Measurements from ENCODE around the gene FOXN1. TPM values are rescaled to one million over a fixed set of nuclear protein-coding genes. Genes with fewer than 3 reads are reported as not detected.
A peak's percentile ranks its signal among the peaks of the same experiment; 100 is the strongest.

The FOXN1 gene
- total RNA-seq, 4 donors from 2014 or later, result not detected

DNA sequence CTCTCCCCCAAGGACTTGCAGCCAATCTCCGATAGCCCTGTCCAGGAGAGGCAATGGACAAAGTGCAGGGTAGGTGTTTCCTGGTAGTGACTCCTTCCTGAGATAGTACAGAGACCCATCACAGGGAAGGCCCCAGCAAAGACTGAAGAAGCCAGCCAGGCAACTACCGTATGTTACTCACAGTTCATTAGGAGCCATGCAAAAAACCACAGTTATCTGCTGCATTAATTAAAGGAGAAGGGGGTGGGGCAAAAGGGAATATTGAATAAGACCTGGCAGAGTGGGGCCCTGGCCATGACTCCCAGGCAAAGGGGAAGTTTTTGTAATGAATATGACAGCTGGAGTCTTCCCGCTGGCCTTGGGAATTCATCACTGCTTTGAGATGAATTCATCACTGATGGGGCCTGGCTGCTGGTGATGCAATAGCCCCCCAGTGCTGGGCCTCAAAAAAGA is 35.2 kb upstream of the FOXN1 start:
- no peaks in the 10 kb centered on the region for H3K36me3 ChIP-seq
- no peaks in the 10 kb centered on the region for H3K27me3 ChIP-seq
- DNase-seq (ENCODE audit: low spot score in 2 of 2), result no peak
- 63 to 68% methylated on average over 3 of the region's 3 CpGs for WGBS, 2 donors
- H3K9me3 ChIP-seq, result no peaks in the 10 kb centered on the region
- TF ChIP-seq POLR2A (IDR thresholded peaks at IDR 0.05) (no peak), EP300 (IDR thresholded peaks at IDR 0.05) (no peak)
- TF ChIP-seq, protein P1, sequence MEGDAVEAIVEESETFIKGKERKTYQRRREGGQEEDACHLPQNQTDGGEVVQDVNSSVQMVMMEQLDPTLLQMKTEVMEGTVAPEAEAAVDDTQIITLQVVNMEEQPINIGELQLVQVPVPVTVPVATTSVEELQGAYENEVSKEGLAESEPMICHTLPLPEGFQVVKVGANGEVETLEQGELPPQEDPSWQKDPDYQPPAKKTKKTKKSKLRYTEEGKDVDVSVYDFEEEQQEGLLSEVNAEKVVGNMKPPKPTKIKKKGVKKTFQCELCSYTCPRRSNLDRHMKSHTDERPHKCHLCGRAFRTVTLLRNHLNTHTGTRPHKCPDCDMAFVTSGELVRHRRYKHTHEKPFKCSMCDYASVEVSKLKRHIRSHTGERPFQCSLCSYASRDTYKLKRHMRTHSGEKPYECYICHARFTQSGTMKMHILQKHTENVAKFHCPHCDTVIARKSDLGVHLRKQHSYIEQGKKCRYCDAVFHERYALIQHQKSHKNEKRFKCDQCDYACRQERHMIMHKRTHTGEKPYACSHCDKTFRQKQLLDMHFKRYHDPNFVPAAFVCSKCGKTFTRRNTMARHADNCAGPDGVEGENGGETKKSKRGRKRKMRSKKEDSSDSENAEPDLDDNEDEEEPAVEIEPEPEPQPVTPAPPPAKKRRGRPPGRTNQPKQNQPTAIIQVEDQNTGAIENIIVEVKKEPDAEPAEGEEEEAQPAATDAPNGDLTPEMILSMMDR (IDR thresholded peaks at IDR 0.05), result no peak
- H3K27ac ChIP-seq, result no peak overlapping the region
- H3K4me3 ChIP-seq, result no peak overlapping the region
- no peaks in the 10 kb centered on the region for H3K4me1 ChIP-seq

DNA sequence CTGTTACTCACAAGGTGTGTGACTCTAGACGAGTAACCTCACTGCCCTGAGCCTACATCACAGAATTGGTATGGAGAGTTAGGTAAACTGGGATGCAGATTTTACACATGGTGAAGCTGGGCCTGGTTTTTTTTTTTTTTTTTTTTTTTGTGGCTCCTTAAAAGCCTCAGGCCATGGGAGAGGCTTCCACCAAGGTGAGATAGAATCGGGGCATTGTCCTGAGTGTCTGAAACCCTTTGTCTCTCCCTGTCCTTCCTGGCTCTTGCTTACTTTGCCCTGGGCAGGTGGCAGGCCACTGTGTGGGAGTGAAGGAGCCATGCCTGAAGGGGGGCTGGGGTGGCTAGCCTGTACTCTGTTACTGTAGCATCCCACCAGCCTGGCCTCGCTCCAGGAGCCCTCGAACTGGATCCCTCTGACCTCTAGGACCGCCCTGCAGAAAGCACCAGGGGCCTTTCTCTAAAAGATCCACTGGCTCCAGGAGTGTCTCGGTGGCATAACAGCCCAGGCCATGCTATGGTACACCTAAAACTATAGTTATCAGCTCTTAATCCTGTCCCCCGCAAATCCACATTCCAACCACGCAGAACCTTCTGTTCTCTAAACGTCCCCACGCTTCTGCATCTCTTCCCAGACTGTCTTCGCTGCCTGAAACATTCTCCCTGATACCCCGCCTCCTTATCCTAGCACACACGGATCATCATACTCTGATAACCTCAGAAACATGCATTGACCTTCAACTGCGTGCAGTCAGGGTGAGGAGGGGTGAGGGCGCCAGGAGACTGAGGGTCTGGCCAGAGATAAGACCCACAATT is 34.4 kb upstream of the FOXN1 start:
- TF ChIP-seq EP300 (IDR thresholded peaks at IDR 0.05) (no peak), POLR2A (IDR thresholded peaks at IDR 0.05) (no peak)
- TF ChIP-seq, protein P1 (IDR thresholded peaks at IDR 0.05), result no peak
- no peaks in the 10 kb centered on the region for H3K27me3 ChIP-seq
- WGBS, 2 donors, result 71 to 75% methylated on average over 15 of the region's 15 CpGs
- H3K27ac ChIP-seq, result no peak overlapping the region
- H3K4me1 ChIP-seq, result no peaks in the 10 kb centered on the region
- H3K36me3 ChIP-seq, result no peaks in the 10 kb centered on the region
- no peaks in the 10 kb centered on the region for H3K9me3 ChIP-seq
- H3K4me3 ChIP-seq, result no peak overlapping the region
- DNase-seq (ENCODE audit: low spot score in 2 of 2), result no peak

DNA sequence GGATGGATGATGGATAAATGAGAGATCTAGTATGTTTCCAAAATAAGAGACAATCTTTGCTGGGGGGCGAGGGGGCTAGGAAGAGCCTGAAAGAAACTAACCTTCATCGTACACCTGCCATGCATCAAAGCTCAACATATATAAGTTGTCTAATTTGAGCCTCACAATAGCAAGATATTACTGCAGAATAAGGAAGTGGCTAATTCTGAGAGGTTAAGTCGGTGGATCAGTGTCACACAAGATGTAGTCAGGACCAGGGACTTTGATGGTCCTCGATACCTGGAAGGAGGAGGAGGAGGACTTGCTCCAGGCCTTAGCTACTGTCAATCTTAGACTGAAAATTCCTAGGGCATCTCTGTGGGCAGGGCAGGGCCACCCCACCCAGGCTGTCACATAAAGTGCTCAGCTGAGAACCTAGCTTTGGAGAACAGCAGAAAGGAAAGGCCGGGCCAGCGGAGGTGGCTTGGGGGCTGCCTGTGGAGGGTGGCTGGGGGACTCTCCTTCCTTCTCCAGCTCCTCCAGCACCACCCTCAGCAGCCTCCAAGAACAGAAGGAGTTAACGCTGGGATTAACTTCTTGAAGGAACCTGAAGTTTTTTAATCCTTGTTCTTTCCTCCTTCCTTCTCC is 33.2 kb upstream of the FOXN1 start:
- no peaks in the 10 kb centered on the region for H3K9me3 ChIP-seq
- H3K36me3 ChIP-seq, result no peaks in the 10 kb centered on the region
- no peak overlapping the region for H3K27ac ChIP-seq
- H3K27me3 ChIP-seq, result no peaks in the 10 kb centered on the region
- H3K4me1 ChIP-seq, result no peaks in the 10 kb centered on the region
- WGBS, 2 donors, result 85 to 88% methylated on average over 7 of the region's 7 CpGs
- DNase-seq (ENCODE audit: low spot score in 2 of 2), result no peak
- no peak overlapping the region for H3K4me3 ChIP-seq
- no peak for TF ChIP-seq POLR2A (IDR thresholded peaks at IDR 0.05)
- no peak for TF ChIP-seq EP300 (IDR thresholded peaks at IDR 0.05)
- TF ChIP-seq, protein P1 (IDR thresholded peaks at IDR 0.05), result no peak

DNA sequence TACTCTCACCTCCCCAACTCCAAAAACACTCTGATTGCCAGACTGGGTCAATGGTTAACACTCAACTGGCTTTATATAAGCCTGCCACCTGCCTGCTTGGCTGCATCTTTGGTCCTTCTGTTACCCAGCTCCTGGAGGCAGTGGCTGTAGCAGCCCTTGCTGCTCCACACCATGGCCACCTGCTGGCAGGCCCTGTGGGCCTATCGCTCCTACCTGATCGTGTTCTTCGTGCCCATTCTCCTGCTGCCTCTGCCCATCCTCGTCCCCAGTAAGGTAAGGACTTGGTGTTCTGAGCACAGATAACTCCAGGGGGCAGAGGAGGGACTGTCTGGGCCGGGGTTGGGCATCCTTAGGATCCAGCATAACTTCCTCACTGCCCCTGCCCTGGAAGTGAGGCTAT is 32.6 kb upstream of the FOXN1 start, which contains the start of gene SLC13A2:
Gene SLC13A2 (plus strand): TSS at position 103 of the 400 bp plus-strand sequence. CDS start 69 bp downstream, at position 172.
- WGBS, 2 donors, result 73 to 81% methylated on average over 5 of the region's 5 CpGs
- H3K4me3 ChIP-seq, result no peak within 1 kb of the TSS
- TF ChIP-seq EP300 (IDR thresholded peaks at IDR 0.05) (no peak), POLR2A (IDR thresholded peaks at IDR 0.05) (no peak)
- TF ChIP-seq, protein P1 (IDR thresholded peaks at IDR 0.05), result peak in 1 of 5 experiments; percentile 6
- H3K4me1 ChIP-seq, result no peaks in the 10 kb centered on the region
- no peaks in the 10 kb centered on the region for H3K9me3 ChIP-seq
- no peaks in the 10 kb centered on the region for H3K27me3 ChIP-seq
- H3K27ac ChIP-seq, result peak within 1 kb of the TSS in 1 of 4 donors; percentile 40
- DNase-seq (ENCODE audit: low spot score in 2 of 2), result no peak
- H3K36me3 ChIP-seq, result no peaks in the 10 kb centered on the region

DNA sequence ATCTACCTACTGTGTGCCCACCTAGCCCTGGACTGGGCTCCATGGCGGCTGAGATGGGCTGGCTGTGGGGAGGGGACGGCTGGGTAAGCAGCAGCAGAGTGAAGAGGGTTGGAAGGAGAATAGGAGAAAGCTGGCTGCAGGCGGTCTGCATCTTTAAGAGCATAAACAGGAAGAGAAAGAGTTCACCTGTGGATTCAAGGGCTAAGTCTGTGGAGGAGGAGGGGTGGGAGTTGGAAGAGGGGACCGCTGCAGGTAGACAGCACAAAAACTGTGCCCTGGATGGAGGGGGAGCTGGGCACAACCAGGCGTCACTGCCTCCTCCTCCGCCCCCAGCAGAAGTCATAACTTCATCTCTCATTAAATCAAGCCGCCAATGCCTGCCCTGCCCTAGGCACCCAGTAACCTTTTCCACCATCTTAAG is 32.0 kb upstream of the FOXN1 start:
- Histone ChIP-seq H3K4me3 (no peak overlapping the region), H3K27me3 (no peaks in the 10 kb centered on the region), H3K27ac (peak overlapping the region in 1 of 4 donors; percentile 40), H3K4me1 (no peaks in the 10 kb centered on the region), H3K36me3 (no peaks in the 10 kb centered on the region), H3K9me3 (no peaks in the 10 kb centered on the region)
- TF ChIP-seq EP300 (IDR thresholded peaks at IDR 0.05), result no peak
- TF ChIP-seq, protein P1 (IDR thresholded peaks at IDR 0.05), result no peak
- TF ChIP-seq POLR2A (IDR thresholded peaks at IDR 0.05), result no peak
- no peak for DNase-seq (ENCODE audit: low spot score in 2 of 2)
- 68 to 77% methylated on average over 7 of the region's 7 CpGs for WGBS, 2 donors
